Central memory CD8-positive, alpha-beta T cell (primary cell): ENCODE measurements around the gene PHC3.

Experiments used
- ATAC-seq: fragments of 150-1000 bp; cut with Tn5 transposase; replicated peaks from 2 replicates; pipeline ENCODE4 v1.10.0; 2022; ENCODE audit warnings: mild to moderate bottlenecking, moderate FRiP score, moderate number of reproducible peaks; ENCODE audit not compliant: poor library complexity, severe bottlenecking; ENCODE audit errors: extremely low read depth
- DNase-seq, 2 donors: peaks; one replicate each; pipeline ENCODE4 v3.0.0; 2021; ENCODE audit warnings: low spot score in 2 of 2
- H3K27ac Mint-ChIP-seq: one replicate; pipeline ENCODE4 v1.8.0; 2022; ENCODE audit warnings: low read depth, mild to moderate bottlenecking, moderate library complexity, mixed read lengths
- H3K27me3 Mint-ChIP-seq: one replicate; pipeline ENCODE4 v1.8.0; 2022; ENCODE audit warnings: mixed read lengths
- H3K36me3 Mint-ChIP-seq: one replicate; pipeline ENCODE4 v1.8.0; 2022; ENCODE audit warnings: mild to moderate bottlenecking, moderate library complexity, mixed read lengths; ENCODE audit not compliant: insufficient read depth
- H3K4me1 Mint-ChIP-seq: one replicate; pipeline ENCODE4 v1.8.0; 2022; ENCODE audit warnings: mixed read lengths
- H3K4me3 Mint-ChIP-seq: one replicate; pipeline ENCODE4 v1.8.0; 2022; ENCODE audit warnings: mild to moderate bottlenecking, moderate library complexity, mixed read lengths
- H3K9me3 Mint-ChIP-seq: one replicate; pipeline ENCODE4 v1.8.0; 2022; ENCODE audit warnings: mixed read lengths

The PHC3 gene

GRCh38 chr3:170079536-170080165 lies 101.9 kb downstream of the PHC3 start:
- no peak for DNase-seq
- Mint-ChIP-seq H3K27me3 (no peaks in the 10 kb centered on the region), H3K4me3 (no peak overlapping the region), H3K36me3 (peaks cover 8% of the 10 kb centered on the region), H3K9me3 (no peaks in the 10 kb centered on the region), H3K4me1 (no peaks in the 10 kb centered on the region), H3K27ac (no peak overlapping the region)
- ATAC-seq: no peak

- no peaks in the 10 kb centered on the region for H3K4me1 Mint-ChIP-seq
- no peaks in the 10 kb centered on the region for H3K9me3 Mint-ChIP-seq
- ATAC-seq: no peak
- H3K36me3 Mint-ChIP-seq: peaks cover 6% of the 10 kb centered on the region
- no peak overlapping the region for H3K27ac Mint-ChIP-seq
- H3K27me3 Mint-ChIP-seq: no peaks in the 10 kb centered on the region
- DNase-seq: no peak
- no peak overlapping the region for H3K4me3 Mint-ChIP-seq
These were observed 102.8 kb downstream of the PHC3 start for GRCh38 chr3:170078620-170079281.

GRCh38 chr3:170077361-170077760 lies 104.2 kb downstream of the PHC3 start:
- Mint-ChIP-seq H3K4me1 (no peaks in the 10 kb centered on the region), H3K36me3 (no peaks in the 10 kb centered on the region), H3K9me3 (no peaks in the 10 kb centered on the region), H3K27ac (no peak overlapping the region), H3K4me3 (no peak overlapping the region), H3K27me3 (no peaks in the 10 kb centered on the region)
- DNase-seq (no peak), ATAC-seq (no peak)

GRCh38 chr3:170076715-170077238 lies 104.8 kb downstream of the PHC3 start:
- Mint-ChIP-seq H3K4me1 (no peaks in the 10 kb centered on the region), H3K4me3 (no peak overlapping the region), H3K27ac (no peak overlapping the region), H3K36me3 (no peaks in the 10 kb centered on the region), H3K27me3 (no peaks in the 10 kb centered on the region), H3K9me3 (no peaks in the 10 kb centered on the region)
- ATAC-seq: no peak
- no peak for DNase-seq

- Mint-ChIP-seq H3K4me1 (no peaks in the 10 kb centered on the region), H3K27me3 (no peaks in the 10 kb centered on the region), H3K4me3 (no peak overlapping the region), H3K9me3 (no peaks in the 10 kb centered on the region), H3K36me3 (no peaks in the 10 kb centered on the region), H3K27ac (no peak overlapping the region)
- no peak for DNase-seq
- ATAC-seq: no peak
These were observed 106.0 kb downstream of the PHC3 start for GRCh38 chr3:170075441-170076091.

- no peak overlapping the region for H3K4me3 Mint-ChIP-seq
- ATAC-seq (no peak), DNase-seq (no peak)
- no peaks in the 10 kb centered on the region for H3K9me3 Mint-ChIP-seq
- no peak overlapping the region for H3K27ac Mint-ChIP-seq
- peaks cover 4% of the 10 kb centered on the region for H3K36me3 Mint-ChIP-seq
- H3K4me1 Mint-ChIP-seq: no peaks in the 10 kb centered on the region
- no peaks in the 10 kb centered on the region for H3K27me3 Mint-ChIP-seq
These were observed 117.4 kb downstream of the PHC3 start for GRCh38 chr3:170064108-170064507.

GRCh38 chr3:170063691-170064090 lies 117.8 kb downstream of the PHC3 start:
- ATAC-seq: no peak
- Mint-ChIP-seq H3K4me3 (no peak overlapping the region), H3K9me3 (no peaks in the 10 kb centered on the region), H3K27me3 (no peaks in the 10 kb centered on the region), H3K36me3 (peaks cover 4% of the 10 kb centered on the region), H3K4me1 (no peaks in the 10 kb centered on the region), H3K27ac (no peak overlapping the region)
- DNase-seq: no peak

GRCh38 chr3:170062769-170063168 lies 118.8 kb downstream of the PHC3 start:
- DNase-seq (no peak), ATAC-seq (no peak)
- H3K36me3 Mint-ChIP-seq: peaks cover 4% of the 10 kb centered on the region
- H3K27ac Mint-ChIP-seq: no peak overlapping the region
- no peaks in the 10 kb centered on the region for H3K27me3 Mint-ChIP-seq
- H3K4me1 Mint-ChIP-seq: peaks cover 8% of the 10 kb centered on the region
- H3K9me3 Mint-ChIP-seq: no peaks in the 10 kb centered on the region
- H3K4me3 Mint-ChIP-seq: no peak overlapping the region

- no peaks in the 10 kb centered on the region for H3K9me3 Mint-ChIP-seq
- ATAC-seq: no peak
- no peak for DNase-seq
- H3K4me3 Mint-ChIP-seq: no peak overlapping the region
- peaks cover 4% of the 10 kb centered on the region for H3K36me3 Mint-ChIP-seq
- no peaks in the 10 kb centered on the region for H3K27me3 Mint-ChIP-seq
- peaks cover 15% of the 10 kb centered on the region for H3K4me1 Mint-ChIP-seq
- no peak overlapping the region for H3K27ac Mint-ChIP-seq
These were observed 119.5 kb downstream of the PHC3 start for GRCh38 chr3:170062068-170062467.

GRCh38 chr3:170059447-170059846 lies 122.1 kb downstream of the PHC3 start:
- no peaks in the 10 kb centered on the region for H3K9me3 Mint-ChIP-seq
- no peak overlapping the region for H3K4me3 Mint-ChIP-seq
- H3K27ac Mint-ChIP-seq: no peak overlapping the region
- no peak for ATAC-seq
- H3K36me3 Mint-ChIP-seq: peaks cover 4% of the 10 kb centered on the region
- DNase-seq: no peak
- no peaks in the 10 kb centered on the region for H3K27me3 Mint-ChIP-seq
- peaks cover 16% of the 10 kb centered on the region for H3K4me1 Mint-ChIP-seq

GRCh38 chr3:170058127-170058526 lies 123.4 kb downstream of the PHC3 start:
- Mint-ChIP-seq H3K27me3 (no peaks in the 10 kb centered on the region), H3K4me3 (no peak overlapping the region), H3K9me3 (no peaks in the 10 kb centered on the region), H3K36me3 (peaks cover 4% of the 10 kb centered on the region), H3K27ac (no peak overlapping the region), H3K4me1 (peaks cover 16% of the 10 kb centered on the region)
- ATAC-seq (no peak), DNase-seq (no peak)

- Mint-ChIP-seq H3K27ac (peak overlapping the region; percentile 46), H3K36me3 (peaks cover 4% of the 10 kb centered on the region), H3K27me3 (no peaks in the 10 kb centered on the region), H3K9me3 (no peaks in the 10 kb centered on the region), H3K4me3 (no peak overlapping the region), H3K4me1 (peaks cover 16% of the 10 kb centered on the region)
- DNase-seq: no peak
- no peak for ATAC-seq
These were observed 124.0 kb downstream of the PHC3 start for GRCh38 chr3:170057550-170057949.
